Nephron progenitor cell (in vitro differentiated cells): ENCODE measurements around the gene NR2C1.

ENCODE experiments used
- DNase-seq: peaks from one replicate; pipeline ENCODE4 v3.0.0; 2021
- H3K27ac Mint-ChIP-seq: 2 replicates; pipeline ENCODE4 v1.8.0; 2021; ENCODE audit warnings: mild to moderate bottlenecking, moderate library complexity, mixed read lengths
- H3K27me3 Mint-ChIP-seq: 2 replicates; pipeline ENCODE4 v1.8.0; 2021; ENCODE audit warnings: mild to moderate bottlenecking, low read depth, mixed read lengths; ENCODE audit not compliant: poor library complexity
- H3K36me3 Mint-ChIP-seq: 2 replicates; pipeline ENCODE4 v1.8.0; 2021; ENCODE audit warnings: low read depth, mixed read lengths
- H3K4me1 Mint-ChIP-seq: 2 replicates; pipeline ENCODE4 v1.8.0; 2021; ENCODE audit warnings: mixed read lengths
- H3K4me3 Mint-ChIP-seq: 2 replicates; pipeline ENCODE4 v1.8.0; 2021; ENCODE audit warnings: mild to moderate bottlenecking, moderate library complexity, mixed read lengths
- H3K9me3 Mint-ChIP-seq: 2 replicates; pipeline ENCODE4 v1.8.0; 2021; ENCODE audit warnings: mild to moderate bottlenecking, moderate library complexity, mixed read lengths
- CTCF ChIP-seq: fragments of 200-600 bp; sonication (generic); IDR thresholded peaks from 2 replicates; pipeline ENCODE4 v1.5.0; 2021; ENCODE audit warnings: antibody characterized with exemption

The NR2C1 gene

GRCh38 chr12:95074766-95075165, 1.3 kb upstream of the NR2C1 start:
- Mint-ChIP-seq H3K27me3 (no peaks in the 10 kb centered on the region), H3K4me1 (peaks cover 19% of the 10 kb centered on the region), H3K27ac (no peak overlapping the region), H3K9me3 (no peaks in the 10 kb centered on the region), H3K4me3 (no peak overlapping the region), H3K36me3 (peaks cover 7% of the 10 kb centered on the region)
- no peak for DNase-seq
- TF ChIP-seq CTCF = no peak

- H3K36me3 Mint-ChIP-seq = peaks cover 12% of the 10 kb centered on the region
- no peaks in the 10 kb centered on the region for H3K9me3 Mint-ChIP-seq
- H3K4me3 Mint-ChIP-seq = peak overlapping the region; percentile 98
- no peak for DNase-seq
- H3K27me3 Mint-ChIP-seq = no peaks in the 10 kb centered on the region
- peak overlapping the region; percentile 99 for H3K27ac Mint-ChIP-seq
- TF ChIP-seq CTCF = peak; percentile 72
- H3K4me1 Mint-ChIP-seq = peaks cover 24% of the 10 kb centered on the region
Observed at GRCh38 chr12:95073698-95074520, 491 bp upstream of the NR2C1 start.

- Mint-ChIP-seq H3K27ac (peak overlapping the region; percentile 90), H3K27me3 (no peaks in the 10 kb centered on the region), H3K4me3 (no peak overlapping the region), H3K4me1 (peaks cover 24% of the 10 kb centered on the region), H3K9me3 (no peaks in the 10 kb centered on the region), H3K36me3 (peaks cover 30% of the 10 kb centered on the region)
- TF ChIP-seq CTCF = no peak
- DNase-seq = no peak
Observed at GRCh38 chr12:95070378-95070777, 3.0 kb downstream of the NR2C1 start.

- Mint-ChIP-seq H3K9me3 (no peaks in the 10 kb centered on the region), H3K4me3 (no peak overlapping the region), H3K27ac (no peak overlapping the region), H3K27me3 (no peaks in the 10 kb centered on the region), H3K4me1 (peaks cover 11% of the 10 kb centered on the region), H3K36me3 (peaks cover 59% of the 10 kb centered on the region)
- no peak for DNase-seq
- TF ChIP-seq CTCF = no peak
Observed at GRCh38 chr12:95066091-95066855, 7.1 kb downstream of the NR2C1 start.

GRCh38 chr12:95060951-95061350, 12.5 kb downstream of the NR2C1 start:
- no peak for TF ChIP-seq CTCF
- H3K27me3 Mint-ChIP-seq = no peaks in the 10 kb centered on the region
- no peaks in the 10 kb centered on the region for H3K4me1 Mint-ChIP-seq
- DNase-seq = no peak
- H3K9me3 Mint-ChIP-seq = no peaks in the 10 kb centered on the region
- H3K36me3 Mint-ChIP-seq = peaks cover 58% of the 10 kb centered on the region
- no peak overlapping the region for H3K27ac Mint-ChIP-seq
- H3K4me3 Mint-ChIP-seq = no peak overlapping the region
